Erythroblast (primary cell): ENCODE measurements around the gene RNLS.

Experiments
- GATA1 ChIP-seq: IDR thresholded peaks from 2 replicates; pipeline ENCODE4 v1.6.1; 2011; ENCODE audit warnings: low read depth, mild to moderate bottlenecking, control low read depth, low read length, moderate library complexity
- POLR2A ChIP-seq: IDR thresholded peaks from 2 replicates; pipeline ENCODE4 v1.6.1; 2011; ENCODE audit warnings: mild to moderate bottlenecking, low read length

GRCh38 chr10:88536437-88536836 is 46.7 kb downstream of the RNLS start:
- TF ChIP-seq POLR2A (no peak), GATA1 (no peak)
